SK-N-SH (cell line): ENCODE measurements around the gene ZSWIM1. TPM values are rescaled to one million over a fixed set of nuclear protein-coding genes. Genes with fewer than 3 reads are reported as not detected.

ENCODE experiments used
- CTCF ChIA-PET: fragments of 300-600, 350-600 bp; formaldehyde crosslinking; extraction: SDS; loops from one replicate; lab custom pipeline; 2021; lab: Yijun Ruan, JAX
- POLR2A ChIA-PET: fragments of 350-600 bp; sonication (Branson Sonifier 250); formaldehyde crosslinking; extraction: SDS; loops from one replicate; lab custom pipeline; 2020; ENCODE audit warnings: antibody characterized with exemption, inconsistent platforms; lab: Yijun Ruan, JAX
- DNase-seq: peaks from one replicate; pipeline ENCODE4 v3.0.0; 2012
- H2AFZ ChIP-seq: fragments of 200-600 bp; sonication (generic); 2 replicates; pipeline ENCODE4 v1.8.1; 2016; ENCODE audit warnings: antibody characterized with exemption, mild to moderate bottlenecking, low read depth
- H3F3A ChIP-seq: fragments of 200-600 bp; sonication (generic); replicated peaks from 2 replicates; pipeline ENCODE3; 2016; ENCODE audit warnings: antibody characterized with exemption, mild to moderate bottlenecking; ENCODE audit not compliant: insufficient read depth
- H3K27ac ChIP-seq, 2 experiments: fragments of 200-500 bp in 1 of 2; fragments of 200-600 bp in 1 of 2; sonication (Bioruptor generic) in 1 of 2; sonication (generic), shearing (Covaris generic) in 1 of 2; 2 replicates each; pipeline versions ENCODE4 v1.5.1 to v1.6.1; 2014 to 2016; ENCODE audit warnings: low read depth in 2 of 2, inconsistent platforms in 1 of 2, low read length in 1 of 2, mild to moderate bottlenecking in 1 of 2, mixed read lengths in 1 of 2
- H3K27me3 ChIP-seq: fragments of 200-600 bp; sonication (generic), shearing (Covaris generic); 2 replicates; pipeline ENCODE4 v1.6.1; 2016; ENCODE audit warnings: mixed run types; ENCODE audit not compliant: insufficient read depth
- H3K36me3 ChIP-seq, 2 experiments: fragments of 200-500 bp in 1 of 2; fragments of 200-600 bp in 1 of 2; sonication (Bioruptor generic) in 1 of 2; sonication (generic) in 1 of 2; replicated peaks in 1 of 2; 2 replicates each; pipeline versions ENCODE3 to v1.5.1; 2014 to 2016; ENCODE audit warnings: low read length in 1 of 2, mild to moderate bottlenecking in 1 of 2; ENCODE audit not compliant: insufficient read depth in 2 of 2, control insufficient read depth in 1 of 2
- H3K4me1 ChIP-seq, 2 experiments: fragments of 200-500 bp in 1 of 2; fragments of 200-600 bp in 1 of 2; sonication (Bioruptor generic) in 1 of 2; sonication (generic), shearing (Covaris generic) in 1 of 2; 2 replicates each; pipeline versions ENCODE4 v1.5.1 to v1.6.1; 2014 to 2016; ENCODE audit warnings: low read depth in 1 of 2, low read length in 1 of 2, mixed run types in 1 of 2; ENCODE audit not compliant: insufficient read depth in 2 of 2, control insufficient read depth in 1 of 2
- H3K4me2 ChIP-seq: fragments of 200-600 bp; sonication (generic), shearing (Covaris generic); 2 replicates; pipeline ENCODE4 v1.6.1; 2017; ENCODE audit warnings: mixed run types
- H3K4me3 ChIP-seq, 2 experiments: fragments of 200-500 bp in 1 of 2; fragments of 200-600 bp in 1 of 2; sonication (Bioruptor generic) in 1 of 2; sonication (generic), shearing (Covaris generic) in 1 of 2; 2 replicates each; pipeline versions ENCODE4 v1.5.1 to v1.8.1; 2014 to 2016; ENCODE audit warnings: low read depth in 2 of 2, inconsistent platforms in 1 of 2, low read length in 1 of 2, mild to moderate bottlenecking in 1 of 2, mixed read lengths in 1 of 2, moderate library complexity in 1 of 2
- H3K79me2 ChIP-seq: fragments of 200-600 bp; sonication (generic); 2 replicates; pipeline ENCODE4 v1.8.1; 2017; ENCODE audit warnings: mild to moderate bottlenecking; ENCODE audit not compliant: insufficient read depth
- H3K9ac ChIP-seq: fragments of 200-600 bp; sonication (generic); 2 replicates; pipeline ENCODE4 v1.6.1; 2017; ENCODE audit warnings: mixed run types
- H3K9me2 ChIP-seq: fragments of 200-600 bp; sonication (generic); 2 replicates; pipeline ENCODE4 v1.6.1; 2017; ENCODE audit warnings: mixed run types
- H3K9me3 ChIP-seq: fragments of 200-600 bp; sonication (generic); 2 replicates; pipeline ENCODE4 v1.6.1; 2017; ENCODE audit warnings: mixed run types, mild to moderate bottlenecking, moderate library complexity
- H4K20me1 ChIP-seq: fragments of 200-600 bp; sonication (generic); 2 replicates; pipeline ENCODE4 v1.6.1; 2017; ENCODE audit warnings: mild to moderate bottlenecking, mixed run types; ENCODE audit not compliant: insufficient read depth
- ELF1 ChIP-seq: IDR thresholded peaks from 2 replicates; pipeline ENCODE4 v1.4.0; 2012
- EP300 ChIP-seq, 2 experiments: IDR thresholded peaks; 2 replicates each; pipeline versions ENCODE4 v1.4.0 to v1.6.1; 2012; ENCODE audit warnings: borderline replicate concordance in 1 of 2, low read depth in 1 of 2, low read length in 1 of 2
- FOSL2 ChIP-seq: IDR thresholded peaks from 2 replicates; pipeline ENCODE4 v1.4.0; 2012; ENCODE audit warnings: low read depth, mild to moderate bottlenecking, moderate library complexity, borderline replicate concordance
- FOXJ3 ChIP-seq: sonication (generic); formaldehyde crosslinking; IDR thresholded peaks from 2 replicates; pipeline ENCODE4 v1.5.1; 2020; ENCODE audit warnings: mild to moderate bottlenecking, missing genetic modification reagents
- FOXM1 ChIP-seq: IDR thresholded peaks from 2 replicates; pipeline ENCODE4 v1.4.0; 2012; ENCODE audit warnings: low read depth, mild to moderate bottlenecking
- GABPA ChIP-seq: IDR thresholded peaks from 2 replicates; pipeline ENCODE4 v1.4.0; 2012; ENCODE audit warnings: low read depth, mild to moderate bottlenecking
- GATA2 ChIP-seq: sonication (generic); formaldehyde crosslinking; IDR thresholded peaks from 2 replicates; pipeline ENCODE4 v1.5.0; 2020; ENCODE audit warnings: mild to moderate bottlenecking, missing genetic modification reagents
- IRF3 ChIP-seq: fragments of 150-350 bp; IDR thresholded peaks from 2 replicates; pipeline ENCODE4 v1.6.1; 2016; ENCODE audit warnings: mild to moderate bottlenecking, low read depth, low read length
- MEF2A ChIP-seq: IDR thresholded peaks from 2 replicates; pipeline ENCODE4 v1.4.0; 2012; ENCODE audit warnings: low read depth, borderline replicate concordance
- MXI1 ChIP-seq: IDR thresholded peaks from 2 replicates; pipeline ENCODE4 v1.6.1; 2012; ENCODE audit warnings: mild to moderate bottlenecking, low read depth, low read length, improper control_type of control experiment
- REST ChIP-seq: IDR thresholded peaks from 2 replicates; pipeline ENCODE4 v1.6.1; 2012; ENCODE audit warnings: mild to moderate bottlenecking, low read depth, low read length, moderate library complexity
- TAF1 ChIP-seq: IDR thresholded peaks from 2 replicates; pipeline ENCODE4 v1.6.1; 2012; ENCODE audit warnings: low read depth, mild to moderate bottlenecking, low read length, moderate library complexity, borderline replicate concordance
- TCF12 ChIP-seq: IDR thresholded peaks from 2 replicates; pipeline ENCODE4 v1.4.0; 2012
- YY1 ChIP-seq: IDR thresholded peaks from 2 replicates; pipeline ENCODE4 v1.4.0; 2012; ENCODE audit warnings: low read depth, mild to moderate bottlenecking
- ZBTB33 ChIP-seq: IDR thresholded peaks from 2 replicates; pipeline ENCODE4 v1.4.0; 2012; ENCODE audit warnings: low read depth, borderline replicate concordance
- whole genome bisulfite sequencing: methylation state at CpG from one replicate; pipeline ENCODE4 v1.1.6; 2017; ENCODE audit warnings: low lambda C conversion rate; 5-methylcytosine and 5-hydroxymethylcytosine counted together
- polyA plus RNA-seq, 3 experiments: library from polyadenylated mRNA; depleted of rRNA; stranded (reverse); fragments of >200 nt; gene quantifications; 2 replicates each; pipeline ENCODE4 v1.2.3, GENCODE V29; 2012

The ZSWIM1 gene
- polyA plus RNA-seq, 1 of the 3 experiments (the other 2 are of a cell fraction) = 1.8 TPM

- H3F3A ChIP-seq = peaks cover 10% of the 10 kb centered on the region
- H3K27me3 ChIP-seq = no peaks in the 10 kb centered on the region
- TF ChIP-seq FOSL2 = no peak
- no peak for TF ChIP-seq ELF1
- TF ChIP-seq GATA2 (CRISPR knock-in tag) = no peak
- TF ChIP-seq EP300 (IDR thresholded peaks at IDR 0.05; ENCODE audit: borderline replicate concordance in 1 of 2, low read depth in 1 of 2, low read length in 1 of 2) = no peak
- TF ChIP-seq REST = no peak
- no peak for TF ChIP-seq MEF2A
- TF ChIP-seq MXI1 = no peak
- no peak for TF ChIP-seq TAF1
- no peak for TF ChIP-seq IRF3
- no peak for TF ChIP-seq FOXM1
- no peak for TF ChIP-seq GABPA
- TF ChIP-seq YY1 = no peak
- TF ChIP-seq FOXJ3 (CRISPR knock-in tag) = no peak
- TF ChIP-seq ZBTB33 = no peak
- TF ChIP-seq TCF12 = no peak
- CTCF ChIA-PET = interaction anchor here (0.8 to 4.5 kb wide), 7 partner anchors 8 to 77 kb away, joined by 3 to 41 read pairs (median 6); partner anchors contain the start of gene ZSWIM1
- no peak overlapping the region for H3K4me3 ChIP-seq
- H3K36me3 ChIP-seq = peaks cover 15 to 33% of the 10 kb centered on the region in 2 experiments
- POLR2A ChIA-PET = interaction anchor here (1.5 kb wide), 1 partner anchor 78 kb away, joined by 3 read pairs; no protein-coding TSS in a partner anchor
- no peaks in the 10 kb centered on the region for H3K9me3 ChIP-seq
- peak overlapping the region; percentile 94; the same call in 1 of the 2 replicates for H3K4me2 ChIP-seq
- H4K20me1 ChIP-seq = no peaks in the 10 kb centered on the region
- WGBS = 73% methylated on average over 4 of the region's 4 CpGs
- H3K27ac ChIP-seq = no peak overlapping the region
- H3K4me1 ChIP-seq = peaks cover 0 to 9% of the 10 kb centered on the region in 2 experiments; a peak in 2 of 4 replicates
- H3K79me2 ChIP-seq = peaks cover 14% of the 10 kb centered on the region
- H3K9ac ChIP-seq = no peak overlapping the region
- no peak overlapping the region for H2AFZ ChIP-seq
- no peaks in the 10 kb centered on the region for H3K9me2 ChIP-seq
- DNase-seq = no peak
Observed at GRCh38 chr20:45892828-45893500, 11.9 kb downstream of the ZSWIM1 start.
